Panc1 (cell line): Measurements from ENCODE around the gene MDFI.

Experiments
- CTCF ChIP-seq: fragments of 450-650 bp; IDR thresholded peaks from 2 replicates; pipeline ENCODE4 v1.5.1; 2017; ENCODE audit warnings: mild to moderate bottlenecking
- REST ChIP-seq, 2 experiments: IDR thresholded peaks; 2 replicates each; pipeline ENCODE4 v1.6.1; 2011 to 2012; ENCODE audit warnings: low read depth in 2 of 2, control low read depth in 1 of 2, low read length in 1 of 2, mild to moderate bottlenecking in 1 of 2, moderate library complexity in 1 of 2; ENCODE audit not compliant: insufficient read depth in 1 of 2

GRCh38 chr6:41648921-41649320, 10.7 kb downstream of the MDFI start:
- TF ChIP-seq CTCF (no peak), REST (IDR thresholded peaks at IDR 0.05; ENCODE audit: insufficient read depth in 1 of 2, low read depth in 2 of 2, low read length in 1 of 2) (no peak)
